ENCODE data around the gene RSRC1. TPM values are rescaled to one million over a fixed set of nuclear protein-coding genes. Genes with fewer than 3 reads are reported as not detected.
"Not testable (repeated sequence)": the region's sequence is repeated elsewhere in the genome, so short reads cannot be mapped to it uniquely, and the experiment has no call there.

The RSRC1 gene
- total RNA-seq, 1 donor from 2014 or later, result 38.5 TPM

DNA sequence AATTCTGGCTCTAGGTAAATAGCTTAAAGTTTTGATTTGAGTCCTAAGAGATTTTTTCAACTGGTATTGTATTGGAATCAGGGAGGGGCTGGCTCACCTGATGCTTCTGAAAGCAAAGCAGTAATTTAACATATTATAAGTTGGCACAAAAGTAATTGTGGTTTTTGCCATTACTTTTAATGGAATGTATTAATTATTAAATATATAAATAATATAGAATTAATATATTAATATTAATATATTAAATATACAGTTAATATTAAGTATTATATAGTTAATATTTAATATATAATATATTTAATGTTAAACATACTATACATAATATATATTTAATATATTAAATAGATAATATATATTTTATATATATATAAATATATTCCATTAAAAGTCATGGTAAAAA is 10.4 kb downstream of the RSRC1 start:
- H3K36me3 ChIP-seq, result peaks cover 0 to 24% of the 10 kb centered on the region in 2 donors
- intact Hi-C loops (cut with DNase I), result no loop called here
- H3K4me3 ChIP-seq, result no peak overlapping the region
- TF ChIP-seq CTCF (IDR thresholded peaks at IDR 0.05), result no peak
- TF ChIP-seq POLR2A (IDR thresholded peaks at IDR 0.05), result no peak
- no peak for TF ChIP-seq POLR2AphosphoS5 (IDR thresholded peaks at IDR 0.05; ENCODE audit: insufficient read depth in 1 of 2, low read depth in 1 of 2)
- no peaks in the 10 kb centered on the region for H3K27me3 ChIP-seq
- DNase-seq (ENCODE audit: extremely low spot score in 2 of 2), result no peak
- H3K27ac ChIP-seq, result no peak overlapping the region
- H3K4me1 ChIP-seq, result no peaks in the 10 kb centered on the region
- H3K9me3 ChIP-seq, result no peaks in the 10 kb centered on the region

GRCh38 chr3:158121295-158121694 is 11.4 kb downstream of the RSRC1 start:
- Histone ChIP-seq H3K27ac (no peak overlapping the region), H3K36me3 (peaks cover 0 to 32% of the 10 kb centered on the region in 2 donors), H3K9me3 (no peaks in the 10 kb centered on the region), H3K4me3 (no peak overlapping the region), H3K27me3 (no peaks in the 10 kb centered on the region), H3K4me1 (no peaks in the 10 kb centered on the region)
- DNase-seq (ENCODE audit: extremely low spot score in 2 of 2), result no peak
- TF ChIP-seq POLR2AphosphoS5 (IDR thresholded peaks at IDR 0.05; ENCODE audit: insufficient read depth in 1 of 2, low read depth in 1 of 2) (no peak), POLR2A (IDR thresholded peaks at IDR 0.05) (no peak), CTCF (IDR thresholded peaks at IDR 0.05) (no peak)
- intact Hi-C loops (cut with DNase I), result no loop called here

GRCh38 chr3:158122721-158123120 is 12.8 kb downstream of the RSRC1 start:
- H3K27me3 ChIP-seq; H3K4me1 ChIP-seq; DNase-seq (ENCODE audit: extremely low spot score in 2 of 2); H3K4me3 ChIP-seq; H3K9me3 ChIP-seq; H3K27ac ChIP-seq; intact Hi-C loops (cut with DNase I): not testable (repeated sequence)
- peaks cover 0 to 43% of the 10 kb centered on the region in 2 donors for H3K36me3 ChIP-seq

- no peaks in the 10 kb centered on the region for H3K27me3 ChIP-seq
- H3K27ac ChIP-seq, result no peak overlapping the region
- H3K4me3 ChIP-seq, result no peak overlapping the region
- TF ChIP-seq POLR2A (IDR thresholded peaks at IDR 0.05), result no peak
- no peak for TF ChIP-seq CTCF (IDR thresholded peaks at IDR 0.05)
- TF ChIP-seq POLR2AphosphoS5 (IDR thresholded peaks at IDR 0.05; ENCODE audit: insufficient read depth in 1 of 2, low read depth in 1 of 2), result no peak
- no peak for DNase-seq (ENCODE audit: extremely low spot score in 2 of 2)
- no peaks in the 10 kb centered on the region for H3K4me1 ChIP-seq
- H3K9me3 ChIP-seq, result no peaks in the 10 kb centered on the region
- intact Hi-C loops (cut with DNase I), result no loop called here
- peaks cover 0 to 56% of the 10 kb centered on the region in 2 donors for H3K36me3 ChIP-seq
These were observed 17.6 kb downstream of the RSRC1 start for GRCh38 chr3:158127250-158128219.

DNA sequence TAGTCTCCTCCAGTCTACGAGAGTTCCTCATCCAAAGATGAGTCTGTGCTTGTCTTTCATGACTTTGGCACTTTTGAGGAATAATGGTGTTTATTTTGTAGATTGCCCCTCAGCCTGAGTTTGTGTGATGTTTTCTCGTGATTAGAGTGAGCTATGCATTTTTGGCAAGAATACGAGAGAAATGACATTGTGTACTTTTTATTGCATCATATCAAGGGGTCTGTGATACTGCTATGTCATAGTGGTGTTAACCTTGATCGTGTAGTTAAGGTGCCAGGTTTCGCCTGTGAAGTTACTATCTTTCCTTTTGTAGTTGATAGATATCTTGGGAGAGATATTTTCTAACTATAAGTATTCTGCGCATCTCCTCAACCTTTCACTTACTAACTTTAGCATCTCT is 18.9 kb downstream of the RSRC1 start:
- Histone ChIP-seq H3K9me3 (no peaks in the 10 kb centered on the region), H3K4me3 (no peak overlapping the region), H3K27ac (no peak overlapping the region), H3K36me3 (peaks cover 0 to 44% of the 10 kb centered on the region in 2 donors), H3K4me1 (no peaks in the 10 kb centered on the region), H3K27me3 (no peaks in the 10 kb centered on the region)
- DNase-seq (ENCODE audit: extremely low spot score in 2 of 2), result no peak
- intact Hi-C loops (cut with DNase I), result no loop called here
- no peak for TF ChIP-seq CTCF (IDR thresholded peaks at IDR 0.05)
- no peak for TF ChIP-seq POLR2A (IDR thresholded peaks at IDR 0.05)
- TF ChIP-seq POLR2AphosphoS5 (IDR thresholded peaks at IDR 0.05; ENCODE audit: insufficient read depth in 1 of 2, low read depth in 1 of 2), result no peak
